Psoas muscle (tissue), 8 donors: ENCODE results near the gene TBX5. TPM values are rescaled to one million over a fixed set of nuclear protein-coding genes. Genes with fewer than 3 reads are reported as not detected.

Source experiments
- ATAC-seq, 4 donors: fragments of 200-7000 bp; cut with Tn5 transposase; one replicate each; pipeline ENCODE4 v1.9.1; 2020; ENCODE audit warnings: moderate library complexity in 3 of 4, mild to moderate bottlenecking in 2 of 4
- DNase-seq, 2 donors: peaks; one replicate each; pipeline ENCODE4 v3.0.0-alpha.2; 2020
- H3K27ac ChIP-seq: fragments of 200-600 bp; one replicate; pipeline ENCODE4 v1.8.0; 2022
- H3K27me3 ChIP-seq, 3 donors: fragments of 200-600 bp in 1 of 3; one replicate each; pipeline versions ENCODE4 v1.6.1 to v1.8.0; 2013 to 2022; ENCODE audit warnings: low read length in 2 of 3, mild to moderate bottlenecking in 2 of 3, moderate library complexity in 1 of 3; ENCODE audit not compliant: insufficient read depth in 3 of 3
- H3K36me3 ChIP-seq, 2 donors: fragments of 200-600 bp in 1 of 2; one replicate each; pipeline versions ENCODE4 v1.6.1 to v1.8.0; 2013 to 2022; ENCODE audit warnings: low read depth in 1 of 2, mild to moderate bottlenecking in 1 of 2, moderate library complexity in 1 of 2; ENCODE audit not compliant: insufficient read depth in 1 of 2
- H3K4me1 ChIP-seq: fragments of 200-600 bp; one replicate; pipeline ENCODE4 v1.8.0; 2022
- H3K4me3 ChIP-seq: fragments of 200-600 bp; one replicate; pipeline ENCODE4 v1.8.0; 2022; ENCODE audit warnings: mild to moderate bottlenecking
- H3K9me3 ChIP-seq: fragments of 200-600 bp; one replicate; pipeline ENCODE4 v1.8.0; 2022
- WGBS, 3 donors: extraction: QIAGEN DNeasy Blood & Tissue Kit; methylation state at CpG; one replicate each; pipeline versions ENCODE4 v1.1.6 to v1.1.7; 2013; 5-methylcytosine and 5-hydroxymethylcytosine counted together
- intact Hi-C, 2 donors: fragments of 100-400 bp; cut with DNase I; formaldehyde crosslinking; loops; one replicate each; pipeline versions ENCODE4 v1.11.0 to v1.14.2; 2022
- polyA plus RNA-seq, 3 donors: library from polyadenylated mRNA; stranded (reverse); fragments of 200-250 nt; gene quantifications; one replicate each; pipeline ENCODE4 v1.2.3, GENCODE V29; 2013
- total RNA-seq, 4 donors: library from RNA; stranded (reverse); fragmentation: NEBNext Ultra II Directional in 2 of 4; extraction: Animal tissue kit (Norgen Biotek cat#: 25700) in 2 of 4; gene quantifications; one replicate each; pipeline versions ENCODE4 v1.2.1 to v1.2.4, GENCODE V29; 2021 to 2023
- TF ChIP-seq, protein P1 (sequence below): fragments of 200-600 bp; IDR thresholded peaks from one replicate; pipeline ENCODE4 v1.8.0; 2022; ENCODE audit warnings: antibody characterized with exemption
- donor health status: healthy with polysubstance abuse.
- donor health status: DM: no; HTN: no; CAD: no; lungs with moderate emphysema.
- donor health status: Bipolar disorder and iron deficiency.
- donor health status: healthy.
- donor health status: DM: yes; HTN: yes; CAD: no.
- donor health status: DM: no; HTN: no; CAD: no.
- donor health status: DM: no; HTN: no; CAD: no.
- donor health status: DM: yes; HTN: yes; CAD: no.

TBX5 gene
- total and polyA plus RNA-seq, 7 donors, result 0.26 TPM; not detected in 6

DNA sequence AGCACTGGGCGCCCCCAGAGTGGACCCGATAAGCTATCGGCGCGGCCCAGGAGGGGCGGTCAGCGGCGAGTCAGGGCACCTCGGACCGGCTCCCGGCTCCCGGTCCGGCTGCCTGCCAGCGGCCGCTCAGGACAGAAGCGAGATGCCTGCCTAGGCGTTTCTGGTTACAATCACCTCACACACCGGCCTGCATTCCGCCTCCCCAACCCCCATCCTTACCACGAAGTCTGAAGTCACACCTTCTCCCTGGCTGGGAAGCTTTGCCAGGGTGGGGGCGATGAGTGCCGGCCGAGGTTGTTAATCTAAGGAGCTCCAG is 42.6 kb upstream of the TBX5 start:
- intact Hi-C loops, result no loop called here
- Histone ChIP-seq H3K4me1 (no peaks in the 10 kb centered on the region), H3K4me3 (no peak overlapping the region), H3K36me3 (no peaks in the 10 kb centered on the region), H3K27me3 (peaks cover 0 to 70% (median 13%) of the 10 kb centered on the region in 3 donors), H3K27ac (no peak overlapping the region), H3K9me3 (no peaks in the 10 kb centered on the region)
- DNase-seq, result no peak
- no peak for ATAC-seq
- WGBS, 3 donors, result 28 to 51% (median 41%) methylated on average over 20 to 23 of the region's 23 CpGs
- TF ChIP-seq, protein P1, sequence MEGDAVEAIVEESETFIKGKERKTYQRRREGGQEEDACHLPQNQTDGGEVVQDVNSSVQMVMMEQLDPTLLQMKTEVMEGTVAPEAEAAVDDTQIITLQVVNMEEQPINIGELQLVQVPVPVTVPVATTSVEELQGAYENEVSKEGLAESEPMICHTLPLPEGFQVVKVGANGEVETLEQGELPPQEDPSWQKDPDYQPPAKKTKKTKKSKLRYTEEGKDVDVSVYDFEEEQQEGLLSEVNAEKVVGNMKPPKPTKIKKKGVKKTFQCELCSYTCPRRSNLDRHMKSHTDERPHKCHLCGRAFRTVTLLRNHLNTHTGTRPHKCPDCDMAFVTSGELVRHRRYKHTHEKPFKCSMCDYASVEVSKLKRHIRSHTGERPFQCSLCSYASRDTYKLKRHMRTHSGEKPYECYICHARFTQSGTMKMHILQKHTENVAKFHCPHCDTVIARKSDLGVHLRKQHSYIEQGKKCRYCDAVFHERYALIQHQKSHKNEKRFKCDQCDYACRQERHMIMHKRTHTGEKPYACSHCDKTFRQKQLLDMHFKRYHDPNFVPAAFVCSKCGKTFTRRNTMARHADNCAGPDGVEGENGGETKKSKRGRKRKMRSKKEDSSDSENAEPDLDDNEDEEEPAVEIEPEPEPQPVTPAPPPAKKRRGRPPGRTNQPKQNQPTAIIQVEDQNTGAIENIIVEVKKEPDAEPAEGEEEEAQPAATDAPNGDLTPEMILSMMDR, result no peak

DNA sequence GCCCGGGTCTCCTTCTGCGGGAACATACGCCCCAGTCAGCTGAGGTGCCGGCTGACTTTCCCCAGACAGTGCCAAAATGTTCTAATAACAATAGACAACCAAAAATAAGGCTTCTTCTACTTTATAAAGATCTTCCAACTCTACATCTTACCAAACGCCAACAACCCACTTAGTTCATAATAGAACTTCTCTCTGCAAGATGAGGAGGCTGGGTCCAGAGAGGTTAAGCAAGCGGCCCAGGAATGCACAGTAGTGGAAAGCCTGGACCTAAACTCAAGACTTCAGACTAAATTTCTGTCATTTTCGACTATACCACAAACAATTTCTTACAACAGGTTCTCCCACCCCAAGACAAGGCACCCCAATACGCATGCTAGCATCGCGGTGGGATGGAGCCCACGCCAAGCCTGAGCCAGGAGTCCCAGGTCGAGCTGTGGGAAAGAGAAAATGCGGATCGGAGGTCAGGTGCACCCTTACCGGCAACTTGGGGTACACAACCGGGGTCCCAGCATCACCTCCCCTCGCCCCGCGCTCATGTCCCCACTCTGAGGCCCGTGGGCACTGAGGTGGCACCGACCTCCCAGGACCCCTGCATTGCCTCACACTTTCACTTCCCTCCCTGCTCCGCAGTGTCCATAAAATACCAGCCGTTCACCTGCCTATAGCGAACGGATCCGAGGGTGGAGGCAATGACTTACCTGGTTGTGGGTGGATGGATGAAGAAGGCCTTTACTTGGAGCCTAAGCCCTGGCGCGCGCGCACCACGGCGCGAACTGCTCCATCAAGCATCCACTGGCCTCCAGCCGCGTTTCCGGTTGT is 42.1 kb upstream of the TBX5 start:
- no peaks in the 10 kb centered on the region for H3K4me1 ChIP-seq
- H3K27me3 ChIP-seq, result peaks cover 0 to 75% (median 14%) of the 10 kb centered on the region in 3 donors
- TF ChIP-seq, protein P1, result no peak
- ATAC-seq (no peak), DNase-seq (no peak)
- H3K27ac ChIP-seq, result no peak overlapping the region
- H3K36me3 ChIP-seq, result no peaks in the 10 kb centered on the region
- 16 to 40% (median 27%) methylated on average over 36 of the region's 36 CpGs for WGBS, 3 donors
- no peaks in the 10 kb centered on the region for H3K9me3 ChIP-seq
- intact Hi-C loops, result no loop called here
- no peak overlapping the region for H3K4me3 ChIP-seq

GRCh38 chr12:114447274-114447716 is 41.4 kb upstream of the TBX5 start:
- Histone ChIP-seq H3K4me3 (no peak overlapping the region), H3K4me1 (no peaks in the 10 kb centered on the region)
- no peak for ATAC-seq

DNA sequence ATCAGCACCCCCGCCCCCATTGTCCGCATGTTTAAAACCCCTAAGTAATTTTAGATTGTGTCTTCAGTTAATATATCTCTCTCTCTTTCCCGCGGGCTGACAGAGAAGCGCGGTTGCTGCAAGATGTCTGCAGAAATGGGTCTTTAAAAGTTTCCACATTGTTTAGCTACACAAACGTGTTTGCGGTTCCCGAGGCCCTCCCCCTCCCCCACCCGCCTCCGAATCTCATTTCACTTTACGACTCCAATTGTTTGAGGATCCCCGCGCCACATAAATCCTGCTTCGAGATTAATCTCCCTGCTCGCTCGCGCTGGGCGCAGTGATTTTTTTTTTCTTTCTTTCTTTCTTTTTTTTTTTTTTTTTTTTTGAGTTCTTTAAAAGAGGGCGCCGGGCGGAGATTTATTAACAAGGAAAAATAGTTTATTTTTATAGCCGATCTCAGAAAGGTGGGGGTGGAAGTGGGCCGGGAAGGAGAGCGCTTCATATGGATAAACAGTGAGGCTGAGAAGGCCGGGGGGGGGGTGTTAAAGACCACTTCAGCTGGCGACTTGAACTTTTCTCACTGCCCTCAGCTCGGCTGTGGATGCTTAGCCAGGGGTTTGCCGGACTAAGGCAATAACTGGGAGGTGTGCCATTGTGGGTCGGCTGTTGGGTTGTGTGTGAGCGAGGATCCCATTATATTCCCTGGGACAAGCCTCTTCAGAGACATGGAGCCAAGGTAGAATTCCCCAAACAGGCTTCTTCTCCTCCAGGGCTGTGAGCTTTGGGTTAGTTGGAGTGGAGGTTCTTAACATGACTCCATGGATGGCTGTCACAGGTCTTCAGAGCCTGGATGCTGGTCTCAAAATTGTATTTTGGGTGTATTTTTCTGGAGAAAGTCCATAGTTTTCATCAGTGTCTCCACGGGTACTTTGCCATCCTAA is 39.7 kb upstream of the TBX5 start:
- ATAC-seq (no peak), DNase-seq (no peak)
- H3K4me1 ChIP-seq, result no peaks in the 10 kb centered on the region
- H3K36me3 ChIP-seq, result no peaks in the 10 kb centered on the region
- H3K27ac ChIP-seq, result no peak overlapping the region
- intact Hi-C loops, result no loop called here
- H3K4me3 ChIP-seq, result no peak overlapping the region
- no peaks in the 10 kb centered on the region for H3K9me3 ChIP-seq
- 7 to 15% (median 11%) methylated on average over 32 of the region's 32 CpGs for WGBS, 3 donors
- H3K27me3 ChIP-seq, result peaks cover 0 to 91% (median 16%) of the 10 kb centered on the region in 3 donors
- TF ChIP-seq, protein P1, result no peak

More at GRCh38 chr12:114447274-114447716, 41.4 kb upstream of the TBX5 start:
- Histone ChIP-seq H3K27me3 (peaks cover 0 to 82% (median 14%) of the 10 kb centered on the region in 3 donors), H3K36me3 (no peaks in the 10 kb centered on the region), H3K27ac (no peak overlapping the region), H3K9me3 (no peaks in the 10 kb centered on the region)
- 0 to 3% (median 1%) methylated on average over 31 to 37 of the region's 37 CpGs for WGBS, 3 donors
- DNase-seq, result no peak
- intact Hi-C loops, result no loop called here
- TF ChIP-seq, protein P1, result no peak
